Kidney epithelial cell (primary cell): ENCODE data around the gene COL26A1. TPM values are rescaled to one million over a fixed set of nuclear protein-coding genes. Genes with fewer than 3 reads are reported as not detected.

Experiments used
- DNase-seq: peaks from one replicate; pipeline ENCODE4 v3.0.0-alpha.2; 2010; ENCODE audit warnings: low read depth
- H3K27me3 ChIP-seq: 2 replicates; pipeline ENCODE4 v1.6.0; 2011; ENCODE audit warnings: low read length; ENCODE audit not compliant: control insufficient read depth, insufficient read depth
- H3K36me3 ChIP-seq: 2 replicates; pipeline ENCODE4 v1.5.1; 2011; ENCODE audit warnings: low read length; ENCODE audit not compliant: control insufficient read depth, insufficient read depth
- H3K4me3 ChIP-seq: 2 replicates; pipeline ENCODE4 v1.5.1; 2011; ENCODE audit warnings: low read depth, mild to moderate bottlenecking, control low read depth, low read length
- CTCF ChIP-seq: IDR thresholded peaks from 2 replicates; pipeline ENCODE4 v1.5.1; 2011; ENCODE audit warnings: mild to moderate bottlenecking, moderate library complexity, low read length, control low read depth, inconsistent platforms; ENCODE audit not compliant: insufficient read depth, poor library complexity, severe bottlenecking
- total RNA-seq: library from RNA; depleted of rRNA; stranded (reverse); fragments of >200 nt; gene quantifications from 2 replicates; pipeline ENCODE4 v1.2.3, GENCODE V29; 2015

The COL26A1 gene
- total RNA-seq, 1 donor from 2014 or later = 0.42 TPM

- no peak for DNase-seq
- peaks cover 7% of the 10 kb centered on the region for H3K27me3 ChIP-seq
Observed at GRCh38 chr7:101534873-101535272, 172.2 kb downstream of the COL26A1 start.

GRCh38 chr7:101535351-101535751 lies 172.7 kb downstream of the COL26A1 start:
- no peaks in the 10 kb centered on the region for H3K36me3 ChIP-seq
- H3K27me3 ChIP-seq = peaks cover 7% of the 10 kb centered on the region
- DNase-seq = no peak
- H3K4me3 ChIP-seq = no peak overlapping the region
- TF ChIP-seq CTCF = no peak

More at GRCh38 chr7:101534873-101535272, 172.2 kb downstream of the COL26A1 start:
- Histone ChIP-seq H3K4me3 (no peak overlapping the region), H3K36me3 (no peaks in the 10 kb centered on the region)
- no peak for TF ChIP-seq CTCF

- no peak overlapping the region for H3K4me3 ChIP-seq
- DNase-seq = no peak
- peaks cover 7% of the 10 kb centered on the region for H3K27me3 ChIP-seq
- H3K36me3 ChIP-seq = no peaks in the 10 kb centered on the region
- no peak for TF ChIP-seq CTCF
Observed at GRCh38 chr7:101536232-101536631, 173.6 kb downstream of the COL26A1 start.

- H3K36me3 ChIP-seq = no peaks in the 10 kb centered on the region
- TF ChIP-seq CTCF = no peak
- no peak overlapping the region for H3K4me3 ChIP-seq
- H3K27me3 ChIP-seq = peaks cover 7% of the 10 kb centered on the region
- DNase-seq = no peak
Observed at GRCh38 chr7:101536668-101537067, 174.0 kb downstream of the COL26A1 start.

- Histone ChIP-seq H3K27me3 (peaks cover 7% of the 10 kb centered on the region), H3K4me3 (no peak overlapping the region), H3K36me3 (no peaks in the 10 kb centered on the region)
- no peak for DNase-seq
- TF ChIP-seq CTCF = no peak
Observed at GRCh38 chr7:101537205-101537604, 174.5 kb downstream of the COL26A1 start.

GRCh38 chr7:101537935-101538595 lies 175.4 kb downstream of the COL26A1 start:
- no peak for DNase-seq
- Histone ChIP-seq H3K36me3 (no peaks in the 10 kb centered on the region), H3K4me3 (no peak overlapping the region), H3K27me3 (peaks cover 7% of the 10 kb centered on the region)
- no peak for TF ChIP-seq CTCF
